ENCODE measurements around the gene HTRA2. TPM values are rescaled to one million over a fixed set of nuclear protein-coding genes. Genes with fewer than 3 reads are reported as not detected.

Gene HTRA2
- total and polyA plus RNA-seq, 9 of the 15 experiments (the other 6 are each of a cell fraction or from before 2014, with no cell fraction given): 54.2 to 71.2 (median 65.8) TPM

DNA sequence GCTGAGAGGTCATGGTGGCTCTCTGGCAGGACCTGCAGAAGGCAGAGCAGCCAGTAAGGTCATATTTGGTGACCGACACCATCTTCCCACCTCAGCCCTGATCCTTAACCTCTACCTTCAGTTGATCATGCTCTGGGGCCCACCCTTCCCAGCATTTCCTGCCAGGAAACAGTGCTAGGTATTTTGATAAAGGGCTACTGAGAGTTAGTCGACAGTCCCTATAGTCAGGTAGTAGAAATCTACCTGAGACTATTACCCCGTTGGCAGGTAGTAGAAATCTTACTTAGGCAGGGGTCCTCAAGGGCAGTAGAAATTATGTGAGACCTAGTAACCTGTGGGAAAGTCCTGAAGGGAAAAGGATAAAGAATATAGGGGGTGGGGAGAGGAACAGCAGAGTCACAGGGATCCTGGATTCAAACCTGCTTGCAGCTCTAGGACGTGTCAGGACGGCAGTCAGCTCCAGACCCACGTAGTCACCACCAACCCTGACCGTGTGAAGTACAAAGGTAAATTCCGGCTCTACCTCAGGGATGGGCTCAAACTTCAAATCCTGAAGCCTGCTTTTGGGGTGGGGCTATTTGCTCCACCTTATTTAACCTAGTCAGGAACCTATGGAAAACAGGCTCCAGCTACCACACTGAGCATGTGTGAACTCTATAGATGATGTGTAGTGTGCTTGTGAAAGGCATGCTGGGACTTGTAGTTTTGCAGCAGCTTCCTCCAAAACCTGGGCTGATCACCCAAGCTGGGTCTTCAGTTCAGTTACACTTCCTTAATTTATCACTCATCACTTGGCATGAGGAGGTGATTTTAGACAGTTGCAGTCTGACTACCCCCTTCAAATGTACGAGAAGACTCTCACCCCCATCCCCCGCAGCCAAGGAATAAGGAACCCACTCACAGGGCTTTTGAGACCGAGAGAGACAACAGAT lies 3.8 kb upstream of the HTRA2 start, which contains the start of gene DQX1 (continued):
- no peak for TF ChIP-seq TCFL5 (CRISPR knock-in tag; conservative IDR thresholded peaks at IDR 0.05)
- TF ChIP-seq ZNF589 (CRISPR knock-in tag; IDR thresholded peaks at IDR 0.05; ENCODE audit: low read depth): no peak
- TF ChIP-seq BHLHE40 (IDR thresholded peaks at IDR 0.05; ENCODE audit: low read length): 0 out of 2 replicates have a peak, but pooled peaks have one; percentile 5
- 0 out of 2 replicates have a peak, but pooled peaks have one; percentile 58 for TF ChIP-seq CBX5 (IDR thresholded peaks at IDR 0.05; ENCODE audit: borderline replicate concordance, low read depth)

GRCh38 chr2:74526649-74527230 lies 3.0 kb upstream of the HTRA2 start:
- in situ Hi-C loops (cut with MboI) (no loop called here), intact Hi-C loops (cut with micrococcal nuclease) (no loop called here)
- Histone ChIP-seq H3K27me3 (ENCODE audit: control insufficient read depth in 2 of 2, insufficient read depth in 2 of 2, low read length in 2 of 2) (no peaks in the 10 kb centered on the region), H3K79me2 (ENCODE audit: control insufficient read depth, insufficient read depth, low read length) (peaks cover 48% of the 10 kb centered on the region), H3K27ac (ENCODE audit: extremely low read depth, low read depth, low read length) (no peak overlapping the region), H3K9ac (ENCODE audit: insufficient read depth in 1 of 2, low read depth in 2 of 2, low read length in 2 of 2) (no peak overlapping the region), H4K20me1 (replicated peaks; ENCODE audit: control insufficient read depth, insufficient read depth, low read length) (peaks cover 5% of the 10 kb centered on the region; the same call in 1 of the 2 replicates), H3K9me1 (ENCODE audit: control insufficient read depth, insufficient read depth, low read length) (peaks cover 3% of the 10 kb centered on the region), H3K4me3 (no peak overlapping the region), H2AFZ (ENCODE audit: low read depth, low read length) (no peak overlapping the region), H3K9me3 (replicated peaks; ENCODE audit: control insufficient read depth, insufficient read depth, low read depth, low read length) (no peaks in the 10 kb centered on the region), H3K4me2 (ENCODE audit: insufficient read depth, low read length) (no peak overlapping the region), H3K36me3 (ENCODE audit: control insufficient read depth, insufficient read depth, low read length) (peaks cover 45% of the 10 kb centered on the region), H3K4me1 (replicated peaks in 1 of 2; ENCODE audit: control insufficient read depth in 2 of 2, insufficient read depth in 2 of 2, low read length in 2 of 2) (peaks cover 21 to 32% of the 10 kb centered on the region in 2 experiments)
- DNase-seq (ENCODE audit: extremely low read depth in 1 of 4, low spot score in 3 of 4) (no peak), ATAC-seq (no peak), FAIRE-seq (no peak)
- BruUV-seq (replicated peaks): no TSS peak
- CTCF ChIA-PET (ENCODE audit: low intra/inter-chr PET ratio): no interaction called here
- WGBS (ENCODE audit: insufficient coverage, low coverage, missing lambda C conversion rate): 100% methylated on average over 9 of the region's 11 CpGs
- POLR2A ChIA-PET: interaction anchor here (0.6 to 1.6 kb wide), 7 partner anchors 9 to 192 kb away, joined by 3 to 7 read pairs (median 4); no protein-coding TSS in a partner anchor
- TF ChIP-seq GABPB1 (CRISPR knock-in tag; IDR thresholded peaks at IDR 0.05) (0 out of 2 replicates have a peak, but pooled peaks have one; percentile 3), PTRF (tag; IDR thresholded peaks at IDR 0.05) (no peak), XRCC4 (IDR thresholded peaks at IDR 0.05; ENCODE audit: extremely low read depth, insufficient read depth, insufficient read length) (no peak), TSHZ1 (CRISPR knock-in tag; IDR thresholded peaks at IDR 0.05) (no peak), HDAC6 (IDR thresholded peaks at IDR 0.05; ENCODE audit: low read depth, low read length) (no peak), ETS1 (conservative IDR thresholded peaks at IDR 0.05; ENCODE audit: control insufficient read depth, low read depth, low read length) (0 out of 2 replicates have a peak, but pooled peaks have one; percentile 3)
- TF ChIP-seq, protein P1, sequence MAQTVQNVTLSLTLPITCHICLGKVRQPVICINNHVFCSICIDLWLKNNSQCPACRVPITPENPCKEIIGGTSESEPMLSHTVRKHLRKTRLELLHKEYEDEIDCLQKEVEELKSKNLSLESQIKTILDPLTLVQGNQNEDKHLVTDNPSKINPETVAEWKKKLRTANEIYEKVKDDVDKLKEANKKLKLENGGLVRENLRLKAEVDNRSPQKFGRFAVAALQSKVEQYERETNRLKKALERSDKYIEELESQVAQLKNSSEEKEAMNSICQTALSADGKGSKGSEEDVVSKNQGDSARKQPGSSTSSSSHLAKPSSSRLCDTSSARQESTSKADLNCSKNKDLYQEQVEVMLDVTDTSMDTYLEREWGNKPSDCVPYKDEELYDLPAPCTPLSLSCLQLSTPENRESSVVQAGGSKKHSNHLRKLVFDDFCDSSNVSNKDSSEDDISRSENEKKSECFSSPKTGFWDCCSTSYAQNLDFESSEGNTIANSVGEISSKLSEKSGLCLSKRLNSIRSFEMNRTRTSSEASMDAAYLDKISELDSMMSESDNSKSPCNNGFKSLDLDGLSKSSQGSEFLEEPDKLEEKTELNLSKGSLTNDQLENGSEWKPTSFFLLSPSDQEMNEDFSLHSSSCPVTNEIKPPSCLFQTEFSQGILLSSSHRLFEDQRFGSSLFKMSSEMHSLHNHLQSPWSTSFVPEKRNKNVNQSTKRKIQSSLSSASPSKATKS (CRISPR knock-in tag; IDR thresholded peaks at IDR 0.05): no peak

Data from K562 (cell line).